GM12878 (cell line): ENCODE results near the gene TTC39C. TPM values are rescaled to one million over a fixed set of nuclear protein-coding genes. Genes with fewer than 3 reads are reported as not detected.

Source experiments
- CBX3 ChIP-seq: fragments of 200-600 bp; sonication (generic); IDR thresholded peaks from 2 replicates; pipeline ENCODE4 v1.6.1; 2016; ENCODE audit warnings: low read depth, borderline replicate concordance
- CEBPZ ChIP-seq: fragments of 150-350 bp; IDR thresholded peaks from 2 replicates; pipeline ENCODE4 v1.6.1; 2016; ENCODE audit warnings: low read depth, low read length
- EP300 ChIP-seq, 2 experiments: fragments of 150-350 bp in 1 of 2; IDR thresholded peaks; 2 replicates each; pipeline ENCODE4 v1.6.1; 2011 to 2012; ENCODE audit warnings: low read depth in 2 of 2, low read length in 2 of 2, borderline replicate concordance in 1 of 2, improper control_type of control experiment in 1 of 2, inconsistent platforms in 1 of 2; ENCODE audit not compliant: control insufficient read depth in 1 of 2
- ETV6 ChIP-seq, 2 experiments: fragments of 450-650 bp in 1 of 2; IDR thresholded peaks in 1 of 2; conservative IDR thresholded peaks in 1 of 2; 2 replicates each; pipeline ENCODE4 v1.6.1; 2014; ENCODE audit warnings: antibody characterized with exemption in 1 of 2, borderline replicate concordance in 1 of 2, low read depth in 1 of 2, mild to moderate bottlenecking in 1 of 2, moderate library complexity in 1 of 2
- HDAC6 ChIP-seq: fragments of 200-600 bp; sonication (generic); IDR thresholded peaks from one replicate; pipeline ENCODE4 v1.8.0; 2017; ENCODE audit warnings: antibody characterized with exemption; ENCODE audit not compliant: unreplicated experiment
- KAT2A ChIP-seq: conservative IDR thresholded peaks from 2 replicates; pipeline ENCODE4 v1.6.1; 2011; ENCODE audit warnings: low read depth, low read length; ENCODE audit not compliant: control insufficient read depth
- MLLT1 ChIP-seq: fragments of 450-650 bp; IDR thresholded peaks from 2 replicates; pipeline ENCODE4 v1.6.1; 2016; ENCODE audit warnings: mild to moderate bottlenecking
- NR2C1 ChIP-seq: fragments of 450-650 bp; IDR thresholded peaks from 2 replicates; pipeline ENCODE4 v1.6.1; 2017; ENCODE audit warnings: antibody characterized with exemption, mild to moderate bottlenecking, moderate library complexity
- RAD51 ChIP-seq: fragments of 450-650 bp; IDR thresholded peaks from 2 replicates; pipeline ENCODE4 v1.6.1; 2016; ENCODE audit warnings: moderate library complexity, mild to moderate bottlenecking, inconsistent platforms
- RELA ChIP-seq: fragments of 450-650 bp; IDR thresholded peaks from 2 replicates; pipeline ENCODE4 v1.8.0; 2014; ENCODE audit warnings: borderline replicate concordance; ENCODE audit not compliant: partially characterized antibody
- SKIL ChIP-seq: fragments of 450-650 bp; IDR thresholded peaks from 2 replicates; pipeline ENCODE4 v1.6.1; 2017; ENCODE audit warnings: mild to moderate bottlenecking, low read depth, inconsistent platforms; ENCODE audit not compliant: poor library complexity, severe bottlenecking
- SP1 ChIP-seq: IDR thresholded peaks from one replicate; pipeline ENCODE4 v1.6.1; 2011; ENCODE audit warnings: low read depth, low read length
- SREBF2 ChIP-seq: IDR thresholded peaks from 2 replicates; pipeline ENCODE4 v1.6.1; 2012; ENCODE audit warnings: mild to moderate bottlenecking, low read length
- STAT3 ChIP-seq: IDR thresholded peaks from 2 replicates; pipeline ENCODE4 v1.6.1; 2011; ENCODE audit warnings: low read depth, low read length, improper control_type of control experiment
- SUPT20H ChIP-seq: IDR thresholded peaks from 2 replicates; pipeline ENCODE4 v1.6.1; 2011; ENCODE audit warnings: low read depth, mild to moderate bottlenecking, low read length, moderate library complexity, borderline replicate concordance; ENCODE audit not compliant: control insufficient read depth
- TARDBP ChIP-seq: IDR thresholded peaks from 2 replicates; pipeline ENCODE4 v1.6.1; 2016; ENCODE audit warnings: borderline replicate concordance
- ZNF622 ChIP-seq: fragments of 450-650 bp; IDR thresholded peaks from 2 replicates; pipeline ENCODE4 v1.6.1; 2017; ENCODE audit warnings: mild to moderate bottlenecking, inconsistent platforms
- ZNF687 ChIP-seq: fragments of 450-650 bp; IDR thresholded peaks from 2 replicates; pipeline ENCODE4 v1.6.1; 2017; ENCODE audit warnings: mild to moderate bottlenecking, moderate library complexity
- polyA plus RNA-seq, 11 experiments: library from polyadenylated mRNA; depleted of rRNA in 4 of 11; unstranded in 6 of 11; stranded (reverse) in 5 of 11; fragments of >200 nt; fragmentation: Nextera tagmentation in 4 of 11; fragmentation: Illumina TruSeq in 1 of 11; extraction: Ambion mirVana in 4 of 11; extraction: Trizol in 1 of 11; gene quantifications; 1 replicate in 1 of 11; 2 replicates in 10 of 11; pipeline versions ENCODE4 v1.2.1 to v1.2.3, GENCODE V29; 2011 to 2016; ENCODE audit warnings: inconsistent platforms in 2 of 11, missing spikeins in 2 of 11, low read depth in 1 of 11
- total RNA-seq, 4 experiments: library from RNA; depleted of rRNA in 3 of 4; stranded (reverse); fragments of >200 nt in 3 of 4; fragmentation: Illumina TruSeq in 1 of 4; extraction: Trizol in 1 of 4; gene quantifications; 2 replicates each; pipeline versions ENCODE4 v1.2.1 to v1.2.3, GENCODE V29; 2013 to 2021

The TTC39C gene
- total and polyA plus RNA-seq, 10 of the 15 experiments (the other 5 are each of a cell fraction or from before 2014, with no cell fraction given) = 21.1 to 91.0 (median 64.8) TPM

- 0 out of 2 replicates have a peak, but pooled peaks have one; percentile 37 for TF ChIP-seq RAD51
- TF ChIP-seq HDAC6 = no peak
- TF ChIP-seq RELA = peak; percentile 24
- no peak for TF ChIP-seq KAT2A
- TF ChIP-seq SUPT20H = no peak
- TF ChIP-seq TARDBP = peak; percentile 59; the same call in 1 of the 2 replicates
- TF ChIP-seq SP1 = peak; percentile 42
- no peak for TF ChIP-seq CEBPZ
- no peak for TF ChIP-seq CBX3
- no peak for TF ChIP-seq ZNF622
- no peak for TF ChIP-seq STAT3
- peak in 1 of 2 experiments; percentile 59; a peak in 1 of 4 replicates for TF ChIP-seq ETV6 (conservative IDR thresholded peaks at IDR 0.05 in 1 of 2, IDR thresholded peaks at IDR 0.05 in 1 of 2; ENCODE audit: borderline replicate concordance in 1 of 2, low read depth in 1 of 2)
- peak; percentile 81 for TF ChIP-seq MLLT1
- peak; percentile 72 to 92; a peak in 3 of 4 replicates for TF ChIP-seq EP300 (IDR thresholded peaks at IDR 0.05; ENCODE audit: borderline replicate concordance in 1 of 2, control insufficient read depth in 1 of 2, low read depth in 2 of 2, low read length in 2 of 2)
- peak; percentile 69 for TF ChIP-seq SKIL
- no peak for TF ChIP-seq NR2C1
- TF ChIP-seq SREBF2 = no peak
- no peak for TF ChIP-seq ZNF687
These were observed 4.8 kb upstream of the TTC39C start (continued) for GRCh38 chr18:24009651-24010333.
